HEK293 (cell line): ENCODE measurements around the gene BCKDHA.

Source experiments
- CTCF ChIA-PET: fragments of 350-600 bp; formaldehyde crosslinking; extraction: SDS; loops from one replicate; lab custom pipeline; 2021; ENCODE audit warnings: antibody characterized with exemption; lab: Yijun Ruan, JAX
- POLR2A ChIA-PET: fragments of 300-600 bp; formaldehyde crosslinking; extraction: SDS; loops from one replicate; lab custom pipeline; 2020; ENCODE audit warnings: antibody characterized with exemption, inconsistent platforms; lab: Yijun Ruan, JAX
- H3K27ac ChIP-seq: fragments of 200-500 bp; sonication (Bioruptor generic); 2 replicates; pipeline ENCODE4 v1.5.1; 2014; ENCODE audit warnings: low read depth, low read length, control low read depth, inconsistent platforms; ENCODE audit errors: extremely low read depth
- H3K36me3 ChIP-seq, 2 experiments: fragments of 200-500 bp in 1 of 2; sonication (Bioruptor generic) in 1 of 2; 1 replicate in 1 of 2; 2 replicates in 1 of 2; pipeline ENCODE4 v1.5.1; 2014 to 2017; ENCODE audit warnings: inconsistent platforms in 2 of 2, low read length in 2 of 2; ENCODE audit not compliant: control insufficient read depth in 2 of 2, insufficient read depth in 1 of 2
- H3K4me1 ChIP-seq: fragments of 200-500 bp; sonication (Bioruptor generic); 2 replicates; pipeline ENCODE4 v1.5.1; 2014; ENCODE audit warnings: mild to moderate bottlenecking, low read length, inconsistent platforms; ENCODE audit not compliant: control insufficient read depth, insufficient read depth
- H3K4me3 ChIP-seq: 2 replicates; pipeline ENCODE4 v1.5.1; 2011; ENCODE audit warnings: low read depth, mild to moderate bottlenecking, control low read depth, low read length, moderate library complexity
- H3K9me3 ChIP-seq: fragments of 200-500 bp; sonication (Bioruptor generic); 2 replicates; pipeline ENCODE4 v1.5.1; 2014; ENCODE audit warnings: low read depth, low read length, inconsistent platforms; ENCODE audit not compliant: control insufficient read depth, insufficient read depth
- BCL11A ChIP-seq: fragments of 450-650 bp; formaldehyde crosslinking; IDR thresholded peaks from 2 replicates; pipeline ENCODE4 v1.5.1; 2016; ENCODE audit warnings: low read depth, missing biosample characterization, missing genetic modification characterization
- IKZF3 ChIP-seq: fragments of 450-650 bp; IDR thresholded peaks from 2 replicates; pipeline ENCODE4 v1.5.0; 2018; ENCODE audit warnings: missing biosample characterization, mild to moderate bottlenecking, missing genetic modification characterization, moderate library complexity
- KLF1 ChIP-seq: fragments of 450-650 bp; formaldehyde crosslinking; IDR thresholded peaks from 2 replicates; pipeline ENCODE4 v1.5.1; 2016; ENCODE audit warnings: missing biosample characterization, missing genetic modification characterization
- KLF7 ChIP-seq: fragments of 450-650 bp; formaldehyde crosslinking; IDR thresholded peaks from 2 replicates; pipeline ENCODE4 v1.5.1; 2016; ENCODE audit warnings: missing biosample characterization, missing genetic modification characterization, borderline replicate concordance
- KLF8 ChIP-seq: fragments of 450-650 bp; formaldehyde crosslinking; IDR thresholded peaks from 2 replicates; pipeline ENCODE4 v1.5.1; 2016; ENCODE audit warnings: missing biosample characterization, missing genetic modification characterization
- WT1 ChIP-seq: fragments of 450-650 bp; formaldehyde crosslinking; IDR thresholded peaks from 2 replicates; pipeline ENCODE4 v1.5.1; 2016; ENCODE audit warnings: missing biosample characterization, missing genetic modification characterization
- YY2 ChIP-seq: fragments of 450-650 bp; formaldehyde crosslinking; IDR thresholded peaks from 2 replicates; pipeline ENCODE4 v1.5.1; 2016; ENCODE audit warnings: missing biosample characterization, missing genetic modification characterization
- ZFP37 ChIP-seq: fragments of 450-650 bp; formaldehyde crosslinking; IDR thresholded peaks from 2 replicates; pipeline ENCODE4 v1.5.1; 2016; ENCODE audit warnings: missing biosample characterization, missing genetic modification characterization
- ZNF23 ChIP-seq: fragments of 450-650 bp; formaldehyde crosslinking; IDR thresholded peaks from 2 replicates; pipeline ENCODE4 v1.5.1; 2016; ENCODE audit warnings: missing biosample characterization, missing genetic modification characterization, borderline replicate concordance
- ZNF426 ChIP-seq: fragments of 450-650 bp; formaldehyde crosslinking; IDR thresholded peaks from 2 replicates; pipeline ENCODE4 v1.5.1; 2017; ENCODE audit warnings: missing biosample characterization, missing genetic modification characterization, mild to moderate bottlenecking, inconsistent platforms, moderate library complexity
- ZNF510 ChIP-seq: fragments of 450-650 bp; formaldehyde crosslinking; IDR thresholded peaks from 2 replicates; pipeline ENCODE4 v1.5.1; 2018; ENCODE audit warnings: mild to moderate bottlenecking, missing genetic modification characterization, missing biosample characterization; ENCODE audit not compliant: insufficient replicate concordance
- ZNF530 ChIP-seq: fragments of 450-650 bp; formaldehyde crosslinking; IDR thresholded peaks from 2 replicates; pipeline ENCODE4 v1.5.1; 2016; ENCODE audit warnings: low read depth, missing biosample characterization, missing genetic modification characterization
- ZNF571 ChIP-seq: fragments of 450-650 bp; formaldehyde crosslinking; IDR thresholded peaks from 2 replicates; pipeline ENCODE4 v1.5.0; 2017; ENCODE audit warnings: missing biosample characterization, missing genetic modification characterization
- ZNF629 ChIP-seq: fragments of 450-650 bp; formaldehyde crosslinking; IDR thresholded peaks from 2 replicates; pipeline ENCODE4 v1.5.1; 2017; ENCODE audit warnings: missing biosample characterization, missing genetic modification characterization
- ZNF658 ChIP-seq: fragments of 450-650 bp; formaldehyde crosslinking; IDR thresholded peaks from 2 replicates; pipeline ENCODE4; 2016; ENCODE audit warnings: missing biosample characterization, missing genetic modification characterization
- ZNF660 ChIP-seq: fragments of 450-650 bp; IDR thresholded peaks from 2 replicates; pipeline ENCODE4 v1.5.1; 2018; ENCODE audit warnings: missing biosample characterization, mild to moderate bottlenecking, missing genetic modification characterization
- ZNF664 ChIP-seq: fragments of 450-650 bp; formaldehyde crosslinking; IDR thresholded peaks from 2 replicates; pipeline ENCODE4 v1.5.1; 2016; ENCODE audit warnings: missing biosample characterization, missing genetic modification characterization
- ZNF747 ChIP-seq: fragments of 450-650 bp; formaldehyde crosslinking; IDR thresholded peaks from 2 replicates; pipeline ENCODE4 v1.5.1; 2016; ENCODE audit warnings: missing biosample characterization, missing genetic modification characterization
- ZNF776 ChIP-seq: fragments of 450-650 bp; formaldehyde crosslinking; IDR thresholded peaks from 2 replicates; pipeline ENCODE4 v1.5.0; 2017; ENCODE audit warnings: missing biosample characterization, missing genetic modification characterization, borderline replicate concordance
- ZNF843 ChIP-seq: fragments of 450-650 bp; formaldehyde crosslinking; IDR thresholded peaks from 2 replicates; pipeline ENCODE4 v1.5.1; 2016; ENCODE audit warnings: missing biosample characterization, missing genetic modification characterization
- ZSCAN23 ChIP-seq: fragments of 450-650 bp; formaldehyde crosslinking; IDR thresholded peaks from 2 replicates; pipeline ENCODE4 v1.5.1; 2016; ENCODE audit warnings: missing biosample characterization, missing genetic modification characterization
- ZXDB ChIP-seq: fragments of 450-650 bp; formaldehyde crosslinking; IDR thresholded peaks from 2 replicates; pipeline ENCODE4 v1.5.1; 2016; ENCODE audit warnings: missing biosample characterization, missing genetic modification characterization
- TF ChIP-seq, protein P1 (sequence below): fragments of 450-650 bp; formaldehyde crosslinking; IDR thresholded peaks from 2 replicates; pipeline ENCODE4 v1.5.1; 2017; ENCODE audit warnings: missing biosample characterization, mild to moderate bottlenecking, missing genetic modification characterization, moderate library complexity
- TF ChIP-seq, protein P2 (sequence below): fragments of 450-650 bp; formaldehyde crosslinking; IDR thresholded peaks from 2 replicates; pipeline ENCODE4 v1.5.1; 2016; ENCODE audit warnings: missing biosample characterization, missing genetic modification characterization

The BCKDHA gene

DNA sequence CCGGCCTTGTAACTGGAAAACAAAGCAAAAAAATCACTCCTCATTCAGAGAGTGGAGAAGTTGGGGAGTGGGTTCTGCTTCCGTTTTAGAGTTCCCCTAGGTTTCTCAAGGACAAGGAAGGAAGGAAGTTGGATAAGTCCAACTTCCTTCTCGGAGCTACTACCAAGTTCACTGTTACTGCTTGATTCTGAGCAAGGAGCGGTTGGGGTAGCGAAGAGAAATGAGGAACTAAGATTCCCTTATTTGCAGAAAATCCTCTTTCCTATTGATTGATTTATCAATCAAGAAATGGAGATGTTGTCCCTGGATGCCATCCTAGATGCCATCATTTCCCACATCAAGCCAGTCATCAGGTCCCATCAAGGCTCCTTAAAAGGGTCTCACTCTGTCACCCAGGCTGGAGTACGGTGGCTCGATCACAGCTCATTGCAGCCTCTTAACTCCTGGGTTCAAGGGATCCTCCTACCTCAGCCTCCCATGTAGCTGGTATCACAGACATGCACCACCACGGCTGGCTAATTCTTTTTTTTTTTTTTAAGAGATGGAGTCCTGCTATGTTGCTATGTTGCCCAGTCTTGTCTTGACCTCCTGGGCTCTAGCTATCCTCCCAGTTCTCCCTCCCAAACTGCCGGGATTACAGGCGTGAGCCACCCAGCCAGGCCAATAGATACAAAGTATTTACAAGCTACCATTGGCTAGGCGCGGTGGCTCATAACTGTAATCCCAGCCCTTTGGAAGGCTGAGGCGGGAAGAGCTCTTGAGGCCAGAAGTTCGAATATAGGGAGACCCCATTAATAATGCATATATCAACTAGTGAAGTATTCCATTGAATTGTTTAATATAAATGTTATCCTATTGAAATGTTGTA, 32.9 kb upstream of the BCKDHA start (continued):
- no peak for TF ChIP-seq ZXDB (tag by site-specific recombination)
- no peak for TF ChIP-seq ZNF776 (tag by site-specific recombination)
- no peak for TF ChIP-seq WT1
- TF ChIP-seq ZNF571 (tag by site-specific recombination): no peak
- TF ChIP-seq KLF7: no peak

DNA sequence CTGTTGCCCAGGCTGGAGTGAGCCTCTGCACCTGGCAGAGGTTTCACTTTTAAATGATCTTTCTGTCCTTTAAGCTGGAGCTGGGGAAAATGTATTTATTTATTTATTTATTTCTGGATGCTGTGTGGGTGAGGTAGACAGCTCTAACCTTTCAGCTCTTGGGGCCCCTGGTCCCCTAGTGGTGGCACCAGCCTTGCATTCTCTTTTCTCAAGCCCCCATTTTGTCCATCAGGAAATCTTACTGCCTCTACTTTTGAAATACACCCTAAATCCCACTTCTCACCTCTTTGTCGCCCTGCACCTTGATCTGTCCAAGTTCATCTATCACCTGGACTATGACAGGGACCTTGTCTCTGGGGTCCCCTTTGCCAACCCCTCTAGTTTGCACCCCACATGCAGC, 31.5 kb upstream of the BCKDHA start:
- Histone ChIP-seq H3K27ac (no peak overlapping the region), H3K4me3 (no peak overlapping the region), H3K4me1 (0 out of 2 replicates have a peak, but pooled peaks cover 5% of the 10 kb centered on the region), H3K9me3 (no peaks in the 10 kb centered on the region), H3K36me3 (no peaks in the 10 kb centered on the region; a peak in 1 of 3 replicates)
- POLR2A ChIA-PET: interaction anchor here (3.8 to 4.7 kb wide), 2 partner anchors 13 to 14 kb away, joined by 64 to 73 read pairs; partner anchors contain the start of gene TMEM91
- TF ChIP-seq YY2 (peak; percentile 25; the same call in 1 of the 2 replicates), ZNF660 (tag by site-specific recombination) (no peak), ZNF23 (tag by site-specific recombination) (no peak)
- CTCF ChIA-PET: interaction anchor here (0.6 to 5.3 kb wide), 5 partner anchors 10 to 471 kb away, joined by 3 to 64 read pairs (median 3); partner anchors contain the start of genes TGFB1 and TMEM91

DNA sequence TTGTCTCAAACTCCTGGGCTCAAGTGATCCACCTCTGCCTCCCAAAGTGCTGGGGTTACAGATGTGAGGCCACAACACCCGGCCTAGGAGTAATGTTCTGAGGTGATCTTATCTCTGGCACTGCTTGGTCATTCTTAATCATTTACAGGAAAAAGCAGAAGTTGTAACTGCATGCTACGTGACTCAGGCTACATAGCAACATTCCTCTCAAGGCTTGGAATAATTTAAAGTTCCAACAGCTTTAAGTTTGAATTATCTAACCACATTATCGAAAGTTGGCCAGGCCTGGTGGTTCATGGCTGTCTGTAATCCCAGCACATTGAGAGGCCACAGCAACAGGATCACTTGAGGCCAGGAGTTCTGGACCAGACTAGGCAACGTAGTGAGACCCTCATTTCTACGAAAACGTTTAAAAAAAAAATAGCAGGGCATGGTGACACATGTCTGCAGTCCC, 29.7 kb upstream of the BCKDHA start:
- POLR2A ChIA-PET: no interaction called here
- H3K9me3 ChIP-seq: no peaks in the 10 kb centered on the region
- TF ChIP-seq ZNF747 (tag by site-specific recombination): no peak
- no peak for TF ChIP-seq ZNF843 (tag by site-specific recombination)
- TF ChIP-seq ZNF664 (tag by site-specific recombination): no peak
- TF ChIP-seq, all 188 proteins: peak for 0
- H3K27ac ChIP-seq: no peak overlapping the region
- CTCF ChIA-PET: interaction anchor here (0.6 to 1.4 kb wide), 4 partner anchors 11 to 203 kb away, joined by 3 to 4 read pairs (median 4); no protein-coding TSS in a partner anchor
- H3K4me1 ChIP-seq: 0 out of 2 replicates have a peak, but pooled peaks cover 5% of the 10 kb centered on the region
- no peaks in the 10 kb centered on the region; a peak in 1 of 3 replicates for H3K36me3 ChIP-seq
- no peak overlapping the region for H3K4me3 ChIP-seq

DNA sequence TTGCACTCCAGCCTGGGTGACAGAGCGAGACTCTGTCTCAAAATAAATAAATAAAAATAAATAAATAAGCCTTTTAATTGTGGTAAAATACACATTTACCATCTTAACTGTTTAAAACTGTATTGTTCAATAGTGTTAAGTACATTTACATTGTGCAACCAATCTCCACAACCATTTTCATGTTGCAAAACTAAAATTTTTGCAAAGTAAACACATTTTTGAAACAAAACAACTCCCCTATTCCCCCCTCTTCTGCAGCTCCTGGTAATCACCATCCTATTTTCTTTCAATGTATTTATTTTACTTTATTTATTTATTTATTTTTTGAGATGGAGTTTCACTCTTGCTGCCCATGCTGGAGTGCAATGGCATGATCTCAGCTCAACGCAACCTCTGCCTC, 27.8 kb upstream of the BCKDHA start:
- ChIA-PET CTCF (interaction anchor here (0.8 kb wide), 1 partner anchor 19 kb away, joined by 3 read pairs; no protein-coding TSS in a partner anchor), POLR2A (no interaction called here)
- no peak overlapping the region for H3K4me3 ChIP-seq
- no peak overlapping the region for H3K27ac ChIP-seq
- no peaks in the 10 kb centered on the region; a peak in 1 of 3 replicates for H3K36me3 ChIP-seq
- peaks cover 14% of the 10 kb centered on the region for H3K4me1 ChIP-seq
- H3K9me3 ChIP-seq: no peaks in the 10 kb centered on the region
- TF ChIP-seq, protein P1, sequence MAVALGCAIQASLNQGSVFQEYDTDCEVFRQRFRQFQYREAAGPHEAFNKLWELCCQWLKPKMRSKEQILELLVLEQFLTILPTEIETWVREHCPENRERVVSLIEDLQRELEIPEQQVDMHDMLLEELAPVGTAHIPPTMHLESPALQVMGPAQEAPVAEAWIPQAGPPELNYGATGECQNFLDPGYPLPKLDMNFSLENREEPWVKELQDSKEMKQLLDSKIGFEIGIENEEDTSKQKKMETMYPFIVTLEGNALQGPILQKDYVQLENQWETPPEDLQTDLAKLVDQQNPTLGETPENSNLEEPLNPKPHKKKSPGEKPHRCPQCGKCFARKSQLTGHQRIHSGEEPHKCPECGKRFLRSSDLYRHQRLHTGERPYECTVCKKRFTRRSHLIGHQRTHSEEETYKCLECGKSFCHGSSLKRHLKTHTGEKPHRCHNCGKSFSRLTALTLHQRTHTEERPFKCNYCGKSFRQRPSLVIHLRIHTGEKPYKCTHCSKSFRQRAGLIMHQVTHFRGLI (tag by site-specific recombination): no peak
- TF ChIP-seq, protein P2, sequence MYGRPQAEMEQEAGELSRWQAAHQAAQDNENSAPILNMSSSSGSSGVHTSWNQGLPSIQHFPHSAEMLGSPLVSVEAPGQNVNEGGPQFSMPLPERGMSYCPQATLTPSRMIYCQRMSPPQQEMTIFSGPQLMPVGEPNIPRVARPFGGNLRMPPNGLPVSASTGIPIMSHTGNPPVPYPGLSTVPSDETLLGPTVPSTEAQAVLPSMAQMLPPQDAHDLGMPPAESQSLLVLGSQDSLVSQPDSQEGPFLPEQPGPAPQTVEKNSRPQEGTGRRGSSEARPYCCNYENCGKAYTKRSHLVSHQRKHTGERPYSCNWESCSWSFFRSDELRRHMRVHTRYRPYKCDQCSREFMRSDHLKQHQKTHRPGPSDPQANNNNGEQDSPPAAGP (tag by site-specific recombination): no peak
- TF ChIP-seq ZNF426 (tag by site-specific recombination) (no peak), BCL11A (tag by site-specific recombination) (no peak), ZNF629 (tag by site-specific recombination) (no peak), IKZF3 (tag by site-specific recombination) (no peak), ZNF530 (tag by site-specific recombination) (no peak), KLF8 (tag by site-specific recombination) (no peak), ZFP37 (tag by site-specific recombination) (no peak), KLF1 (tag by site-specific recombination) (no peak), ZNF510 (tag by site-specific recombination) (no peak), ZNF658 (tag by site-specific recombination) (no peak), ZSCAN23 (tag by site-specific recombination) (no peak)
